ENCODE data around the gene DBP.

DNA sequence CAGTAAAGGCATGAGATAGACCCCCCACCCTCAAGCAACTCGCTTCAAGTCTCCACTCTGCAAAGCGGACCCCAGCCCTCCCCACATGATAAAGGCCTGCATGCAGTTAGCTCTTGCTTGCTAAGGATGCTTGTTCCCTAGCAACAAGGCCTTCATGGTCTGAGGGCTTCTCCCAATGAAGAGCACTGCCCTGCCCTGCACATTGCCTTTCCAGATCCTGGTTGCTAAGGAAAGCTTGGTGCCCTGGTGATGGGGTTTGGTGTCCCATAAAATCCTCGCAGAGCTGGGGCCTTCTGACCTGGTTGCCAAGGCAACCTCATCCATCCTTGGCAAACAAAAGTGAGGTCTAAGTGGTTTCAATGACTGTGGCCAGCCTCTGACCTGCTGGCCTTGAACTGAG is 6.0 kb downstream of the DBP start:
- TF ChIP-seq ZNF423 (CRISPR knock-in tag; IDR thresholded peaks at IDR 0.05) (no peak), IRF2 (CRISPR knock-in tag; IDR thresholded peaks at IDR 0.05; ENCODE audit: borderline replicate concordance, low read depth) (no peak), ETV6 (CRISPR knock-in tag; IDR thresholded peaks at IDR 0.05) (no peak), NR1H2 (CRISPR knock-in tag; IDR thresholded peaks at IDR 0.05) (no peak), ZNF121 (CRISPR knock-in tag; IDR thresholded peaks at IDR 0.05) (no peak), FOXK1 (CRISPR knock-in tag; IDR thresholded peaks at IDR 0.05) (no peak), KAT7 (CRISPR knock-in tag; IDR thresholded peaks at IDR 0.05; ENCODE audit: borderline replicate concordance) (no peak), JUN (CRISPR knock-in tag; IDR thresholded peaks at IDR 0.05) (no peak), MYBL2 (CRISPR knock-in tag; IDR thresholded peaks at IDR 0.05) (no peak), CREB1 (CRISPR knock-in tag; IDR thresholded peaks at IDR 0.05) (no peak), FOXJ3 (CRISPR knock-in tag; IDR thresholded peaks at IDR 0.05; ENCODE audit: borderline replicate concordance) (no peak)
- TF ChIP-seq, protein P1, sequence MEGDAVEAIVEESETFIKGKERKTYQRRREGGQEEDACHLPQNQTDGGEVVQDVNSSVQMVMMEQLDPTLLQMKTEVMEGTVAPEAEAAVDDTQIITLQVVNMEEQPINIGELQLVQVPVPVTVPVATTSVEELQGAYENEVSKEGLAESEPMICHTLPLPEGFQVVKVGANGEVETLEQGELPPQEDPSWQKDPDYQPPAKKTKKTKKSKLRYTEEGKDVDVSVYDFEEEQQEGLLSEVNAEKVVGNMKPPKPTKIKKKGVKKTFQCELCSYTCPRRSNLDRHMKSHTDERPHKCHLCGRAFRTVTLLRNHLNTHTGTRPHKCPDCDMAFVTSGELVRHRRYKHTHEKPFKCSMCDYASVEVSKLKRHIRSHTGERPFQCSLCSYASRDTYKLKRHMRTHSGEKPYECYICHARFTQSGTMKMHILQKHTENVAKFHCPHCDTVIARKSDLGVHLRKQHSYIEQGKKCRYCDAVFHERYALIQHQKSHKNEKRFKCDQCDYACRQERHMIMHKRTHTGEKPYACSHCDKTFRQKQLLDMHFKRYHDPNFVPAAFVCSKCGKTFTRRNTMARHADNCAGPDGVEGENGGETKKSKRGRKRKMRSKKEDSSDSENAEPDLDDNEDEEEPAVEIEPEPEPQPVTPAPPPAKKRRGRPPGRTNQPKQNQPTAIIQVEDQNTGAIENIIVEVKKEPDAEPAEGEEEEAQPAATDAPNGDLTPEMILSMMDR (IDR thresholded peaks at IDR 0.05): no peak
- TF ChIP-seq, protein P2, sequence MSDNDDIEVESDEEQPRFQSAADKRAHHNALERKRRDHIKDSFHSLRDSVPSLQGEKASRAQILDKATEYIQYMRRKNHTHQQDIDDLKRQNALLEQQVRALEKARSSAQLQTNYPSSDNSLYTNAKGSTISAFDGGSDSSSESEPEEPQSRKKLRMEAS (CRISPR knock-in tag; IDR thresholded peaks at IDR 0.05): no peak

Measured in WTC11 (cell line).